Glutamatergic neuron (in vitro differentiated cells): ENCODE measurements around the gene HSP90AB1. TPM values are rescaled to one million over a fixed set of nuclear protein-coding genes. Genes with fewer than 3 reads are reported as not detected.

ENCODE experiments used
- DNase-seq: peaks from one replicate; pipeline ENCODE4 v3.0.0; 2022
- H3K27ac Mint-ChIP-seq: one replicate; pipeline ENCODE4 v1.8.0; 2020; ENCODE audit warnings: mild to moderate bottlenecking, mixed read lengths, inconsistent platforms; ENCODE audit not compliant: unreplicated experiment
- H3K27me3 Mint-ChIP-seq: one replicate; pipeline ENCODE4 v1.8.0; 2020; ENCODE audit warnings: mild to moderate bottlenecking, moderate library complexity, mixed read lengths, inconsistent platforms; ENCODE audit not compliant: unreplicated experiment
- H3K36me3 Mint-ChIP-seq: one replicate; pipeline ENCODE4 v1.8.0; 2020; ENCODE audit warnings: mild to moderate bottlenecking, mixed read lengths, inconsistent platforms; ENCODE audit not compliant: unreplicated experiment
- H3K4me1 Mint-ChIP-seq: one replicate; pipeline ENCODE4 v1.8.0; 2020; ENCODE audit warnings: mild to moderate bottlenecking, low read depth, mixed read lengths, inconsistent platforms; ENCODE audit not compliant: unreplicated experiment
- H3K4me3 Mint-ChIP-seq: one replicate; pipeline ENCODE4 v1.8.0; 2020; ENCODE audit warnings: mild to moderate bottlenecking, mixed read lengths, inconsistent platforms; ENCODE audit not compliant: unreplicated experiment
- H3K9me3 Mint-ChIP-seq: one replicate; pipeline ENCODE4 v1.8.0; 2020; ENCODE audit warnings: mild to moderate bottlenecking, moderate library complexity, mixed read lengths, inconsistent platforms; ENCODE audit not compliant: unreplicated experiment
- total RNA-seq: library from RNA; stranded (reverse); fragmentation: NEBNext Ultra II Directional; extraction: Animal tissue kit (Norgen Biotek cat#: 25700); gene quantifications from one replicate; pipeline ENCODE4 v1.2.1, GENCODE V29; 2021; ENCODE audit not compliant: unreplicated experiment
- TF ChIP-seq, protein P1 (sequence below): fragments of 200-600 bp; sonication (generic); IDR thresholded peaks from one replicate; pipeline ENCODE4 v1.5.0; 2021; ENCODE audit not compliant: partially characterized antibody, unreplicated experiment

HSP90AB1 gene
- total RNA-seq, 1 donor from 2014 or later = 771 TPM

DNA sequence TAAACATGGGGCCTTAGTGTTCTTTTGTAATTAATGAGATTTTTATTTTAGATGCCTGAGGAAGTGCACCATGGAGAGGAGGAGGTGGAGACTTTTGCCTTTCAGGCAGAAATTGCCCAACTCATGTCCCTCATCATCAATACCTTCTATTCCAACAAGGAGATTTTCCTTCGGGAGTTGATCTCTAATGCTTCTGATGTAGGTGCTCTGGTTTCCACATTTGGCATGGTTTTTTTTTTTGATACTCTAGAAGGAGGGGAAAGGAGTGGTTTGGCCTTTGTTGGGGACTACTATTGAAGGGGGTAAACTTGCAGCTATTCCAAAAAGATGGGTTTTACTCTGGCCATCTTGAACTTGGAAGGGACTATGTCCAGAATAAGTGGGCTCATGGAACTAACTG lies 1.7 kb downstream of the HSP90AB1 start:
- Mint-ChIP-seq H3K27me3 (peaks cover 25% of the 10 kb centered on the region), H3K4me1 (peaks cover 28% of the 10 kb centered on the region), H3K4me3 (peak overlapping the region; percentile 98), H3K27ac (peak overlapping the region; percentile 99), H3K36me3 (peaks cover 16% of the 10 kb centered on the region), H3K9me3 (peaks cover 26% of the 10 kb centered on the region)
- no peak for DNase-seq
- TF ChIP-seq, protein P1, sequence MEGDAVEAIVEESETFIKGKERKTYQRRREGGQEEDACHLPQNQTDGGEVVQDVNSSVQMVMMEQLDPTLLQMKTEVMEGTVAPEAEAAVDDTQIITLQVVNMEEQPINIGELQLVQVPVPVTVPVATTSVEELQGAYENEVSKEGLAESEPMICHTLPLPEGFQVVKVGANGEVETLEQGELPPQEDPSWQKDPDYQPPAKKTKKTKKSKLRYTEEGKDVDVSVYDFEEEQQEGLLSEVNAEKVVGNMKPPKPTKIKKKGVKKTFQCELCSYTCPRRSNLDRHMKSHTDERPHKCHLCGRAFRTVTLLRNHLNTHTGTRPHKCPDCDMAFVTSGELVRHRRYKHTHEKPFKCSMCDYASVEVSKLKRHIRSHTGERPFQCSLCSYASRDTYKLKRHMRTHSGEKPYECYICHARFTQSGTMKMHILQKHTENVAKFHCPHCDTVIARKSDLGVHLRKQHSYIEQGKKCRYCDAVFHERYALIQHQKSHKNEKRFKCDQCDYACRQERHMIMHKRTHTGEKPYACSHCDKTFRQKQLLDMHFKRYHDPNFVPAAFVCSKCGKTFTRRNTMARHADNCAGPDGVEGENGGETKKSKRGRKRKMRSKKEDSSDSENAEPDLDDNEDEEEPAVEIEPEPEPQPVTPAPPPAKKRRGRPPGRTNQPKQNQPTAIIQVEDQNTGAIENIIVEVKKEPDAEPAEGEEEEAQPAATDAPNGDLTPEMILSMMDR = no peak

DNA sequence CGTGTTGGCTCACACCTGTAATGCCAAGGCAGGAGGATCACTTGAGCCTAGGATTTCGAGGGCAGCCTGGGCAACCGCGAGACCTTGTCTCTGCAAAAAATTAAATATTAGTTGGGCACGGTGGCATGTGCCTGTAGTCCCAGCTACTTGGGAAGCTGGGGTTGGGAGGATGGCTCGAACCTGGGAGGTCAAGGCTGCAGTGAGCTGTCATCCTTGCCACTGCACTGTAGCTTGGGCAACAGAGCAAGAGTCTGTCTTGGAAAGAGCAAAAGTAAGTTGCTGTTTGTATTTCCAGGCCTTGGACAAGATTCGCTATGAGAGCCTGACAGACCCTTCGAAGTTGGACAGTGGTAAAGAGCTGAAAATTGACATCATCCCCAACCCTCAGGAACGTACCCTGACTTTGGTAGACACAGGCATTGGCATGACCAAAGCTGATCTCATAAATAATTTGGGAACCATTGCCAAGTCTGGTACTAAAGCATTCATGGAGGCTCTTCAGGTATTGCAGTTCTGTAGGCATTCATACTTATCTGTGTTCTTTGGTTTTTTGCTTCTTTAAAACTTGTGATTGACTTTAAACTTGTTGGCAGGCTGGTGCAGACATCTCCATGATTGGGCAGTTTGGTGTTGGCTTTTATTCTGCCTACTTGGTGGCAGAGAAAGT lies 2.3 kb downstream of the HSP90AB1 start:
- TF ChIP-seq, protein P1 = no peak
- Mint-ChIP-seq H3K27ac (peak overlapping the region; percentile 49), H3K4me1 (peaks cover 28% of the 10 kb centered on the region), H3K4me3 (peak overlapping the region; percentile 98), H3K36me3 (peaks cover 16% of the 10 kb centered on the region), H3K27me3 (peaks cover 23% of the 10 kb centered on the region), H3K9me3 (peaks cover 25% of the 10 kb centered on the region)
- DNase-seq = no peak

DNA sequence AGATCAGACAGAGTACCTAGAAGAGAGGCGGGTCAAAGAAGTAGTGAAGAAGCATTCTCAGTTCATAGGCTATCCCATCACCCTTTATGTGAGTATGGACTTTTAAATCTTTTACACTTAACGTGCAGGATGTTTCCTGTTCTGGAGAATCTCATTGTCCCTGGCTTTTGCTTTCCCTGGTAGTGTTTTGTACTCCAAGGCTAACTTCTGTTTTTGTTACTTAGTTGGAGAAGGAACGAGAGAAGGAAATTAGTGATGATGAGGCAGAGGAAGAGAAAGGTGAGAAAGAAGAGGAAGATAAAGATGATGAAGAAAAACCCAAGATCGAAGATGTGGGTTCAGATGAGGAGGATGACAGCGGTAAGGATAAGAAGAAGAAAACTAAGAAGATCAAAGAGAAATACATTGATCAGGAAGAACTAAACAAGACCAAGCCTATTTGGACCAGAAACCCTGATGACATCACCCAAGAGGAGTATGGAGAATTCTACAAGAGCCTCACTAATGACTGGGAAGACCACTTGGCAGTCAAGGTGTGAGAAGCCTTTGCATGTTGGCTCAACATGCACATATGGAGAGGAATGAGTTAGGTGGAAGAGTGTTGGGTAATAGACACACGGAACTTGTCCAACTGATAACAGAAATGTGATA lies 3.3 kb downstream of the HSP90AB1 start:
- Mint-ChIP-seq H3K4me1 (peaks cover 34% of the 10 kb centered on the region), H3K27ac (peak overlapping the region; percentile 14), H3K9me3 (peaks cover 22% of the 10 kb centered on the region), H3K36me3 (peaks cover 16% of the 10 kb centered on the region), H3K4me3 (peak overlapping the region; percentile 56), H3K27me3 (peaks cover 21% of the 10 kb centered on the region)
- TF ChIP-seq, protein P1 = no peak
- DNase-seq = no peak

DNA sequence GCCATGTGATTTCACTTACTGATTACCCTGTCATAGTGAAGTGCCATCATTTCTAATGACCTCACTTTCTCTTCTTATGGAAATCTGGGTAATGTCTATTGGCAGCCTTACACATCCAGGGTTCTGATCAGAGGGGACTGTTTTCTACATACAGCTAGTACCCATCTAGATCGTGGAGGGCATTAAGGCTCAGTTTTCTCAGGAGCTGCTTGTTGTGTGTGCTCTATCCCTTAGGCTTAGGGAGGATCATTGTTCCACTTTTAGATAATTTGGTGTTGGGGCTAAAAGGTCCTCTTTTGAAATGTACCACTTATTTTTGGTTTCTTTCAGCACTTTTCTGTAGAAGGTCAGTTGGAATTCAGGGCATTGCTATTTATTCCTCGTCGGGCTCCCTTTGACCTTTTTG lies 3.8 kb downstream of the HSP90AB1 start:
- no peak for DNase-seq
- no peak overlapping the region for H3K27ac Mint-ChIP-seq
- H3K4me1 Mint-ChIP-seq = peaks cover 33% of the 10 kb centered on the region
- peaks cover 23% of the 10 kb centered on the region for H3K9me3 Mint-ChIP-seq
- H3K36me3 Mint-ChIP-seq = peaks cover 16% of the 10 kb centered on the region
- peaks cover 17% of the 10 kb centered on the region for H3K27me3 Mint-ChIP-seq
- H3K4me3 Mint-ChIP-seq = no peak overlapping the region
- TF ChIP-seq, protein P1 = no peak
